CD14-positive monocyte (primary cell): ENCODE measurements around the gene STBD1. TPM values are rescaled to one million over a fixed set of nuclear protein-coding genes. Genes with fewer than 3 reads are reported as not detected.

Source experiments
- DNase-seq, 3 donors: peaks; one replicate each; pipeline ENCODE4 v3.0.0-alpha.2; 2011 to 2022
- H2AFZ ChIP-seq: 2 replicates; pipeline ENCODE4 v1.6.0; 2012; ENCODE audit warnings: mild to moderate bottlenecking, low read depth, low read length, inconsistent platforms; ENCODE audit not compliant: insufficient read depth, poor library complexity, severe bottlenecking
- H3K27ac ChIP-seq, 2 donors: 1 replicate in 1 of 2; 2 replicates in 1 of 2; pipeline ENCODE4 v1.5.1; 2012 to 2013; ENCODE audit warnings: low read length in 2 of 2, control low read depth in 1 of 2, inconsistent platforms in 1 of 2, low read depth in 1 of 2, mild to moderate bottlenecking in 1 of 2
- H3K27me3 ChIP-seq, 2 donors: one replicate each; pipeline versions ENCODE4 v1.6.0 to v1.6.1; 2011 to 2013; ENCODE audit warnings: low read length in 2 of 2; ENCODE audit not compliant: control insufficient read depth in 2 of 2, insufficient read depth in 2 of 2
- H3K36me3 ChIP-seq, 2 donors: replicated peaks in 1 of 2; 1 replicate in 1 of 2; 2 replicates in 1 of 2; pipeline versions ENCODE4 v1.5.1 to v1.6.1; 2012 to 2013; ENCODE audit warnings: low read length in 2 of 2, control low read depth in 1 of 2, inconsistent platforms in 1 of 2, mild to moderate bottlenecking in 1 of 2; ENCODE audit not compliant: insufficient read depth in 2 of 2, control insufficient read depth in 1 of 2
- H3K4me1 ChIP-seq, 2 donors: 1 replicate in 1 of 2; 2 replicates in 1 of 2; pipeline versions ENCODE4 v1.5.1 to v1.6.1; 2012 to 2013; ENCODE audit warnings: low read length in 2 of 2, control low read depth in 1 of 2, inconsistent platforms in 1 of 2, mild to moderate bottlenecking in 1 of 2, moderate library complexity in 1 of 2; ENCODE audit not compliant: insufficient read depth in 2 of 2, control insufficient read depth in 1 of 2
- H3K4me2 ChIP-seq: replicated peaks from 2 replicates; pipeline ENCODE3; 2012; ENCODE audit warnings: low read length, moderate library complexity, mild to moderate bottlenecking; ENCODE audit not compliant: poor library complexity, severe bottlenecking; ENCODE audit errors: extremely low read depth
- H3K4me3 ChIP-seq, 3 experiments: fragments of 200-600 bp in 1 of 3; sonication (generic) in 1 of 3; replicated peaks in 1 of 3; 1 replicate in 2 of 3; 2 replicates in 1 of 3; pipeline ENCODE4 v1.5.1; 2011 to 2013; ENCODE audit warnings: low read length in 3 of 3, mild to moderate bottlenecking in 3 of 3, control low read depth in 2 of 3, low read depth in 2 of 3, inconsistent platforms in 1 of 3, moderate library complexity in 1 of 3
- H3K79me2 ChIP-seq: 2 replicates; pipeline ENCODE4 v1.6.0; 2012; ENCODE audit warnings: mild to moderate bottlenecking, control low read depth, inconsistent platforms, low read length, moderate library complexity; ENCODE audit not compliant: insufficient read depth
- H3K9ac ChIP-seq: 2 replicates; pipeline ENCODE4 v1.6.0; 2017; ENCODE audit warnings: low read length, mild to moderate bottlenecking; ENCODE audit not compliant: insufficient read depth, poor library complexity, severe bottlenecking
- H3K9me3 ChIP-seq, 2 donors: replicated peaks in 1 of 2; 1 replicate in 1 of 2; 2 replicates in 1 of 2; pipeline versions ENCODE4 v1.5.1 to v1.6.1; 2012 to 2013; ENCODE audit warnings: low read length in 2 of 2, control low read depth in 1 of 2; ENCODE audit not compliant: control insufficient read depth in 1 of 2, insufficient read depth in 1 of 2
- H4K20me1 ChIP-seq: 2 replicates; pipeline ENCODE4 v1.6.0; 2012; ENCODE audit warnings: mild to moderate bottlenecking, low read length, control low read depth, moderate library complexity; ENCODE audit not compliant: insufficient read depth
- H3K27ac Mint-ChIP-seq, 7 donors: one replicate each; pipeline ENCODE4 v1.8.0; 2020; ENCODE audit warnings: mild to moderate bottlenecking in 7 of 7, mixed read lengths in 7 of 7, moderate library complexity in 6 of 7, inconsistent platforms in 2 of 7
- H3K27me3 Mint-ChIP-seq, 3 donors: one replicate each; pipeline ENCODE4 v1.8.0; 2021 to 2022; ENCODE audit warnings: low read depth in 3 of 3, mild to moderate bottlenecking in 3 of 3, mixed read lengths in 3 of 3, moderate library complexity in 3 of 3, inconsistent platforms in 1 of 3
- H3K36me3 Mint-ChIP-seq, 2 donors: one replicate each; pipeline ENCODE4 v1.8.0; 2020; ENCODE audit warnings: mixed read lengths in 2 of 2, inconsistent platforms in 1 of 2, mild to moderate bottlenecking in 1 of 2
- H3K4me1 Mint-ChIP-seq: one replicate; pipeline ENCODE4 v1.8.0; 2020; ENCODE audit warnings: mild to moderate bottlenecking, mixed read lengths
- H3K4me3 Mint-ChIP-seq, 2 donors: one replicate each; pipeline ENCODE4 v1.8.0; 2020; ENCODE audit warnings: mild to moderate bottlenecking in 2 of 2, mixed read lengths in 2 of 2, moderate library complexity in 1 of 2
- H3K9me3 Mint-ChIP-seq, 7 donors: one replicate each; pipeline ENCODE4 v1.8.0; 2020 to 2022; ENCODE audit warnings: mixed read lengths in 7 of 7, mild to moderate bottlenecking in 6 of 7, moderate library complexity in 6 of 7, inconsistent platforms in 2 of 7
- CTCF ChIP-seq: fragments of 200-600 bp; IDR thresholded peaks from one replicate; pipeline ENCODE4 v1.8.0; 2022; ENCODE audit warnings: antibody characterized with exemption, mild to moderate bottlenecking
- WGBS: methylation state at CpG from one replicate; pipeline ENCODE4 v1.1.5; 2013; ENCODE audit warnings: missing lambda C conversion rate; ENCODE audit not compliant: insufficient coverage; 5-methylcytosine and 5-hydroxymethylcytosine counted together
- intact Hi-C, 2 donors: fragments of 100-400 bp; cut with micrococcal nuclease; formaldehyde crosslinking; loops; one replicate each; pipeline versions ENCODE4 v1.15.0 to v1.15.1; 2023
- polyA plus RNA-seq, 3 donors: library from polyadenylated mRNA; depleted of rRNA in 1 of 3; unstranded in 2 of 3; stranded (reverse) in 1 of 3; fragments of 300-500 nt in 2 of 3; fragments of >200 nt in 1 of 3; fragmentation: Illumina TruSeq in 2 of 3; gene quantifications; 1 replicate in 2 of 3; 2 replicates in 1 of 3; pipeline ENCODE4 v1.2.3, GENCODE V29; 2012 to 2021

Gene STBD1
- polyA plus RNA-seq, 3 donors = 0.53 to 1.5 (median 1.2) TPM

- peaks cover 0 to 4% of the 10 kb centered on the region in 2 donors for H3K36me3 Mint-ChIP-seq
These were observed 4.8 kb upstream of the STBD1 start for GRCh38 chr4:76301775-76302162.

DNA sequence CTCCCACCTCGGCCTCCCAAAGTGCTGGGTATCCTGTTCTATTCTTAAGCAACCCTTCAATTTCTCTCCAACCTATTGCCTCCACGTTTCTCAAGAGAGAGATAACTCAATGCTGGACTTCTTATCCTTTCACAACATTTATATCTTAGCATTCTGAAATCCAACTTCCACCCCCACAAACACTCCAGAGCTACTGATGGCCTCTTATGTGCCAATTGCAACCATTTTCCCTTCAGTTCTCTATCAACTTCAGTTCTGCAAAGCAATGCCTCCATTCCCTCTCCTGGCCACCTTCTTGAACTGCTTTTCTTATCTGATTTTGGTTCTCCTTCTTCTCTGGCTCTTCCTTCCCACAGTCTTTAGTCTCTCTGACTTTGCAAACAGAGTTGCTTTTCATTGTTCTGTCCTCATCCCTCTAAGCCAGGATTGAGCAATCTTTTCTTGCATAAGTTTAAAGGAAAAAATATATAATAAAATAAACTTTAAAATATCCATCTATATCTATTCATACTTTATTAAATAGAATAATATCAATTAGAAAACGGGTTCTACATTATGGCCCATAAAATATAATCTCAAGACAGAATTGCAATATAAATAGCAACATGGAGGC is 3.6 kb upstream of the STBD1 start:
- H3K79me2 ChIP-seq = peaks cover 6% of the 10 kb centered on the region
- no peaks in the 10 kb centered on the region for H3K36me3 Mint-ChIP-seq
- H3K27ac Mint-ChIP-seq = peak overlapping the region; percentile 15 to 81 (median 56)
- peaks cover 70 to 79% of the 10 kb centered on the region in 2 donors for H3K4me1 ChIP-seq
- peak overlapping the region in 1 of 2 donors; percentile 26 for H3K27ac ChIP-seq
- H3K4me3 ChIP-seq = no peak overlapping the region
- H3K9me3 Mint-ChIP-seq = peaks cover 0 to 13% (median 2%) of the 10 kb centered on the region in 7 donors
- TF ChIP-seq CTCF = no peak
- no peaks in the 10 kb centered on the region for H3K27me3 ChIP-seq
- H3K27me3 Mint-ChIP-seq = peaks cover 0 to 1% (median 0%) of the 10 kb centered on the region in 3 donors
- no peak overlapping the region for H3K9ac ChIP-seq
- H3K36me3 ChIP-seq = no peaks in the 10 kb centered on the region
- no peak overlapping the region for H2AFZ ChIP-seq
- H4K20me1 ChIP-seq = no peaks in the 10 kb centered on the region
- H3K4me1 Mint-ChIP-seq = peaks cover 70% of the 10 kb centered on the region
- H3K4me2 ChIP-seq = no peak overlapping the region
- no peak overlapping the region for H3K4me3 Mint-ChIP-seq
- intact Hi-C loops = loop anchor here in 1 of 2 donors (10.0 kb wide), 1 partner anchor 88 kb away; the partner anchor contains the start of gene SCARB2
- 20% methylated on average over 2 of the region's 3 CpGs for WGBS
- peaks cover 3 to 5% of the 10 kb centered on the region in 2 donors for H3K9me3 ChIP-seq
- peak in 2 of 3 donors; percentile 18 to 43 for DNase-seq

More at GRCh38 chr4:76301775-76302162, 4.8 kb upstream of the STBD1 start:
- Histone ChIP-seq H3K79me2 (peaks cover 3% of the 10 kb centered on the region), H3K27ac (peak overlapping the region in 1 of 2 donors; percentile 43), H3K4me1 (peaks cover 60 to 68% of the 10 kb centered on the region in 2 donors), H3K9me3 (peaks cover 3 to 5% of the 10 kb centered on the region in 2 donors), H3K9ac (no peak overlapping the region), H2AFZ (no peak overlapping the region), H3K4me3 (no peak overlapping the region), H3K36me3 (no peaks in the 10 kb centered on the region), H3K4me2 (no peak overlapping the region), H3K27me3 (no peaks in the 10 kb centered on the region), H4K20me1 (no peaks in the 10 kb centered on the region)
- TF ChIP-seq CTCF = no peak
- Mint-ChIP-seq H3K4me1 (peaks cover 63% of the 10 kb centered on the region), H3K9me3 (peaks cover 0 to 20% (median 7%) of the 10 kb centered on the region in 7 donors), H3K27ac (peak overlapping the region in 6 of 7 donors; percentile 56 to 91 (median 76)), H3K27me3 (peaks cover 0 to 1% (median 0%) of the 10 kb centered on the region in 3 donors), H3K4me3 (no peak overlapping the region)
- DNase-seq = no peak
- no CpG with 5 or more reads among the region's 1 CpG for WGBS
- intact Hi-C loops = loop anchor here in 1 of 2 donors (10.0 kb wide), 1 partner anchor 87 kb away; the partner anchor contains the start of gene SCARB2
